GM12873 (cell line): Measurements from ENCODE around the gene ARHGAP9.
A peak's percentile ranks its signal among the peaks of the same experiment; 100 is the strongest.

Experiments used
- CTCF ChIP-seq: IDR thresholded peaks from 2 replicates; pipeline ENCODE4 v1.5.1; 2012; ENCODE audit warnings: low read depth, mild to moderate bottlenecking, moderate library complexity, low read length, control low read depth; ENCODE audit not compliant: insufficient read depth; ENCODE audit errors: missing control alignments

Gene ARHGAP9

DNA sequence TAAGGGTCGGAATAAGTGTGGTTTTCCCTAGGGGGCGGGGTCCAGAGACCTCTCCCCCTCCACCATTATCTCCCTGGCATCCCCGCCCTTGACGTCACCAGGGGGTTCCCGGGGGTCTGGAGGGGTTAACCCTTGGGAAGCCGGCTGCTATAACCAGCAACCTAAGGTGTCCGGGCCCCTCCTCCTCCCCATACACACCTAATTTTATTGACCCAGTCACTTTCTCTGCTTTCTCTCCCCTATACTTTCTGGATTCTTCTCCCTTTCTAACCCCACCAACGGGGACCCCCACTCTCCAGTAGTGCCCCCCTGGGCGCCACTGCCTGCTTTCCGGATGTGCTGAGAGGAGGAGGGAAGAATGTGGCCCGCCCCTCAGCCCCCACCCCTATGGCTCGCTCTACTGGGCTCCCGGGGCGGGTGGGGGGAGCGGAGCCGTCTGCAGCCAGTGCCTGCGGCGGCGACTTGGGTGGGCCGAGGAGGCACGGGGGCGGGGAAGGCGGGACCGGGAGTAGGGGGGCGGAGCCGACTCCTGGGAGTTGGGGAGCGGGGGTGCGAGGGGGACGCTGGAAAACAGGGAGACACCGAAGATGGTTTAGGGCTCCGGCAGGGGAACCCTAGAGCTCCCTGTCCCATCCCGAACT is 18.3 kb downstream of the ARHGAP9 start:
- TF ChIP-seq CTCF, result no peak

GRCh38 chr12:57460841-57461275 is 18.8 kb downstream of the ARHGAP9 start:
- TF ChIP-seq CTCF, result no peak

- TF ChIP-seq CTCF, result no peak
Observed at GRCh38 chr12:57460468-57460784, 19.2 kb downstream of the ARHGAP9 start.

- no peak for TF ChIP-seq CTCF
Observed at GRCh38 chr12:57459750-57460467, 19.8 kb downstream of the ARHGAP9 start, which contains the start of gene GLI1. TSS of gene GLI1 (plus strand) at chr12:57459785. CDS start at chr12:57463692, 3,907 bp downstream.

DNA sequence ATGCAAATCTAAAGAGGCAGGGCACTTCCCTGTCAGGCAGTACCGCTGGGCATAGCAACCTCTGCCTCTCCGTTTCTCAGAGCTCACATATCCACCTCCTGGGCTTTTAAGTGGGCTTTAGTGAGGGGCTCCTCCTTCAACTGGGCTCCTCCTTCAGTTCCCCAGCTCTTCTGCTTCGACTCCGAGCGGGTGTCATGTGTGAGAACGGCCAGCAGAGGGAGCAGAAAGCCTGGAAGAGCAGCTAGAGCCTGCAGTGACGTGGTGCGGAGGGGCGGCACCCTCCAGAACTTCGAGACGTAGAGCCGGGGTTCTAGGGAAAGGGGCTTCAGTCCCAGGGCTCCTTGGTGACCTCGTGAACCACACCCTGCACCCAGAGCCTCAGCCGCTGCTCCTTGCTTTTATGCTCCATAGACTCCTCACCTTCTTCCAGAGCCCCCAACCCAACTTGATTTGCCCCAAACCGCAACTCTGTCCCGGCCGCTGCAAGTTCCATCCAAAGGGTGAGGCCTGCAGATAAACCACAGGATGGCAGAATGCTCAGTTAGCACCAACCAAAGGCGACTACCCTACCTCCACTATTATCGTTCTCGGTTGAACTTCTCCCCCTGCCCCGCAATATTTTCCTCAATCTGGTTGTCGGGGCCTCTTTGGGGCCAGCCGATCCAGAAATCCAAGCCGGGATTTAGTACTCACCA is 20.5 kb downstream of the ARHGAP9 start:
- TF ChIP-seq CTCF, result peak; percentile 97

DNA sequence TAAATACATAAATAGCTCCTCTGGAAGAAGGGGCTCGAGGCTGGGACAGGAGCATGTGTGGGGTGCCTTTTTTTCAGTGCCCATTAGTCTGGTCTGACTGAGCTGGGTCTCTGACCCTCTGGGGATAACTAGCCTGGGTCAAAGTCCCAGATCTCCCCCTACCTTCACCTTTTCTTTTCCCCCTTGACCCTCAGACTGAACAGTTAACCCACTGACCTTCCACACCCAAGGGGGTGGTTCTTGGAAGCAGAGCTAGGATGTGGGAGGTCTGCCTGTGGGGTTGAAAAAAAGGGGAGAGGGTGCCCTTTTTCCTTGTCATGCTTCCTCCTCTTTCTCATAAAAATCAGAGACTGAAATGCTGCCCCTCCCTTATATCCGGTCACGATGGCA is 21.0 kb downstream of the ARHGAP9 start:
- TF ChIP-seq CTCF, result no peak
